GM21423 (cell line): Measurements from ENCODE around the gene ZNF616.

Experiments used
- ATAC-seq: cut with Tn5 transposase; IDR thresholded peaks from one replicate; pipeline ENCODE4 v1.9.1; 2021; ENCODE audit warnings: mild to moderate bottlenecking, moderate library complexity; ENCODE audit not compliant: unreplicated experiment

ZNF616 gene

GRCh38 chr19:52139252-52140031, at the start of gene ZNF616:
ZNF616 (minus strand) TSS chr19:52139938; CDS start chr19:52130512, 9,426 bp downstream.
- ATAC-seq = peak; percentile 65

DNA sequence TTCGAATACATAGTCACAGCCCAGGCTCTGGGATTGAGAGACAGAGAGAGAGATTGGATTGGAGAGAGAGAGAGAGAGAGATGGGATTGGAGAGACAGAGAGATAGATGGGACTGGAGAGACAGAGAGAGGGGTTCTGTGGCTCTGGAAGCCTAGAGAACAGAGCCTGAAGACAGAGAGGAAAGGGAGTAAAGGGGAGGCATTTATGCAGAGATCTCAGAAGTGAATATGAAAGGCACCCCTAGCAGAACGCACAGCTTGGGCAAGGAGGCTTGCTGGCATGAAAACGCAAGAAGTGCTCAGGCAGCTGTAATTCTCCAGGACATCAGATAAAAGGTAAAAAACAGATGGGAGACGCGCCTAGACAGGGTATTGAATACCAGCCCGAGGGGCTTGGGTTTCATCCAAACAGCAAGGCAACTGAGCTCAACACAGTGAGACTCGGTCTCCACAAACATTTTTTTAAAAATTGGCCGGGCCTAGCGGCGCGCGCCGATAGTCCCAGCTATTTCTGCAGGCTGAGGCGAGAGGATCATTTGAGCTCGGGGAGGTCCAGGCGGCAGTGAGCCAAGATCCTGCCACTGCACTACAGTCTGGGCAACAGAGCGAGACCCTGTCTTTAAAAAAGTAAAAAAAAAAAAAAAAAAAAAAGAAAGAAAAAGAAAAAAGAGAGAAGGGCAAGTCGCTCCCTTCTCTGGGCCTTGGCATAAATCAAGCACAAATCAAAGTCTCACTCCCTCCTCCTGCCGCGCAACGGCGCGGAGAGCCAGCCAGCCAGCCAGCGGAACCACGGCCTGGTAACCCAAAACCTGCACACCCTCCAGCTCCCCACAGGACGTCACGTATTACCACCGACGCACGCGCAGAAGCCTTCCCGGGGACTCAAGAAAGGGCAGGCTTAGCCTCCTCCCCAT, 49.3 kb upstream of the ZNF616 start:
- peak; percentile 4 for ATAC-seq

GRCh38 chr19:52187407-52187806, 47.7 kb upstream of the ZNF616 start:
- no peak for ATAC-seq

DNA sequence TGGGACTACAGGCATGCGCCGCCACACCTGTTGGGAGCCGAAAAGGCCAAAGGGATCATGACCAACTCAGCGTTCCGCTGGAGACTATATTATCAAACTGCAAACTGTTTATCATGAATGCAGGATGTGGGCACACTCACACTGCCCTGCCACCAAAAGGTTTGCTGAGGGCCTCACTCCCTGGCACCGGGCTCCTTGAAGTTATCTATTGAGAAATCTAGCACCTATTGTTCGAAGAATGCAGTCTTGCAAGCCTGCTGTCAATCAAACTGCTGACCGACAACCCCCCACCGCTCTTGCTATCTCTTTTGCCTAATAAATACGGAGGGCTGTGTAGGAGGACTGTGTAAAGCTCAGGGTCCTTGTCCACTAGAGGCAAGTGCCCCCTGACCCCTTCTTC, 36.8 kb upstream of the ZNF616 start:
- ATAC-seq = no peak

GRCh38 chr19:52172347-52172746, 32.6 kb upstream of the ZNF616 start:
- ATAC-seq = no peak

DNA sequence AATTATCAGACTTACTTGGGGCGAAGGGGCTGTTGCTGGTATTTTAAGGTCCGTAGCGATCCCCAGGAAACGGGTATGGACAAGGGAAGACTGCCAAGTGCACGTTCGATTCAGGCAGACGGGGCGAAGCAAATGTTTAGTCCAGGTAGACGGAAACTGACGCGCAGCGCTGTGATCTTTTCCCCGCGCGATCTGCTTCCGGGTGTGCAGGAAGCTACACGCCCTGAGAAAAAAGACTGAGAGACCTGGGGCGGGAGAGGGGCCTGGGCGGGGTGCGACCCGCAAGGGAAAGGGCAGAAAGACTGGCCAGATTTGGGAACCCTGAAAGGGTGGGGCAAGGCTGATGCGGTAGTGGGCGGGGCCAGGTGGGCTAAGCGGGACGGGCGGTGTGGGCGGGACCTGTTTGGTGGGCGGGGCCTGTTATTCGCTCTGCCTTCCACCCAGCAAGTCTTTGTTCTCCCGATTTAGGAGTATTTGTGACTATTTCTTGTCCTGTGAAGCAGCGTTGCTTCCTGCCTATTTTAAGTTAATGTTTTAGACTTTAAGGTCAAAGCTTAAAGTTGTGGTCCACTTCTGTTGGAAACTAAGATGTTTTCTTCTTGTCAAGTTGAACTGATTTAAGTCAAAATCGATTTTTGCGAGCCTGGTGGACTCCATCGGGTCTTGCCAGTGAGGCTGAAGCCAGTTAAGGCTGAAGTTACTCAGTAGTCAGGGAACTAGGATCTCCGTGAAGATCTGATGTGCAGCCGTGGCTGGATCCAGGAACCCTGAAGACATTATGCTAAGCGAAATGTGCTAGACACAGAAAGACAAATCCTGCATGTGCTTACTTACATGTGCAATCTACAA, 31.8 kb upstream of the ZNF616 start, which contains the start of gene ZNF836:
TSS of gene ZNF836 (minus strand) at position 301 of the 849 bp plus-strand sequence. CDS start 3,549 bp downstream, outside the sequence.
- peak; percentile 75 for ATAC-seq

GRCh38 chr19:52170863-52171320, 31.2 kb upstream of the ZNF616 start:
- peak; percentile 30 for ATAC-seq

DNA sequence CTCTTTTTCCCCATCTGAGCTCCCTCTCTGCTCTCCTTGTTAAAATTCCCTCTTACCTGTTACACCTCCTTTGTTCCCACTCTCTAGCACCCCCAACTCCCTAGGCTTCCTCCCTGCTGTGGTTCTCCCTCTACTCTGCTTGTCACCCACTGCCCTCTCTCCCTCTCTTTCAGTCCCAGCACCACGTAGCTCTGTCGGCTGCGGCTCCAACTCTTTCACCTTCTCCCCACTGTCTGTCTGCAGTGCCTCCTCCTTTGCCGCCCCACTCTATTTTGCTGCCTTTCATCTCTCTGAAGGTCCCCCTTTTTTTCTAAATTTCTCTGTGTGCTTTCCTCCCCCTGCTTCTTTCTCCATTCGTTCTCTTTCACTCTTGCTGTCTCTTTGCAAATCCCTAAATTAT, 30.6 kb upstream of the ZNF616 start:
- ATAC-seq = no peak

- no peak for ATAC-seq
Observed at GRCh38 chr19:52155596-52156359, 16.0 kb upstream of the ZNF616 start.

GRCh38 chr19:52148256-52148655, 8.5 kb upstream of the ZNF616 start:
- no peak for ATAC-seq

DNA sequence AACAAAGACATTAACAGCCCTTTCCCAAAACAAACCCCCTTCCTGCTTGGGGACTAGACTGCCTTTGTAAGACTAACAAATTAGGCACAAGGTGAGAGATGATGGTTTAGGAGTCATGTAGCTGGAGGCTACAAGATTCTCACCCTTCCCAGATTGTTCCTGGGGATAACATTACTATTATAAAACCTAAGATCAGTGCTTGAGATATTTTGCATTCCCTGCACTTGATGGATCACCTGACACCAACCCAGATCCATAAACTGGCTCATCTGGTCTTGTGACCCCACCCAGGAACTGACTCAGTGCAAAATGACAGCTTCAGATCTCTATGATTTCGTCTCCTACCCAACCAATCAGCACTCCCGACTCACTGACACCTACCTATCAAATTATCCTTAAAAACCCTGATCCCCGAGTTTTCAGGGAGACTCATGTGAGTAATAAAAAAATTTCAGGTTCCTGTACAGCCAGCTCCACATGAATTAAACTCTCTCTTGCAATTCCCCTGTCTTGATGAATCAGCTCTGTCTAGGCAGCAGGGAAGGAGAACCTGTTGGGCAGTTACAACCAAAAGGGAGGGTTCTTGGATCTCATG, 2.4 kb upstream of the ZNF616 start:
- ATAC-seq = no peak

DNA sequence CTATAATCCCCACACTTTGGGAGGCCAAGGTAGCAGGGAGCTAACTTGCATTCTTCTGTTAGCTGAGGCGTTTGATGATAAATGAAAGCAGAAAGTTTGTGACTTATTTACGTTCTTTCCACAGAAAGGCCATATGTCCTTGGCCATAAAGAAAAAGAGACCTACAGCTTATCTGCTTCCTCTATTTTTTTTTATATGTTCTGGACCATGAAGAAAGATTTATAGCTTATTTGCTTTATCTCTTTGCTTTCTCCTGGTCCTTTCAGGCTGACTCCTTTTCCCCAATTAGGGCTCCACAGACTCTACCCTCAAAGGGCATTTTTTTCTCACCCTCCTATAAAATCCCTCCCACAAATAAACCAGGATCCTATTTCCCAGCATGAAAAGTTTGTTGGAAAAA, 1.5 kb upstream of the ZNF616 start:
- no peak for ATAC-seq

GRCh38 chr19:52140032-52140710, 433 bp upstream of the ZNF616 start:
- peak; percentile 93 for ATAC-seq

- ATAC-seq = no peak
Observed at GRCh38 chr19:52138983-52139251, 821 bp downstream of the ZNF616 start.

GRCh38 chr19:52138278-52138982, 1.3 kb downstream of the ZNF616 start:
- ATAC-seq = no peak

DNA sequence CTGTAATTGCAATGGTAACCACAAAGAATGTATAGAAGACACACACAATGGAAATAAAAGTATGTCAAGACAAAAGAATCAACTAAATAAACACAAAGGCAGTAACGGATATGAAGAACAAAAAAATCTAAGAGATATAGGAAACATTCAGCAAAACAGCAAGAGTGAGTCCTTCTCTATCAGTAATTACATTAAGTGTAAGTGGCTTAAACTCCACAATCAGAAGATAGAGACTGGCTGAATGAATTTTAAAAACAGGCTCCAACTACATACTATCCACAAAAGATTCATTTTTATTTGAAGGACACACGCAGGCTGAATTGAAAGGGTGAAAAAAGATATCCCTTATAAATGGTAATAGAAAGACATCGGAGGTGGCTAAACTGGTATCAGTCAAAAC, 19.5 kb downstream of the ZNF616 start:
- ATAC-seq = no peak

DNA sequence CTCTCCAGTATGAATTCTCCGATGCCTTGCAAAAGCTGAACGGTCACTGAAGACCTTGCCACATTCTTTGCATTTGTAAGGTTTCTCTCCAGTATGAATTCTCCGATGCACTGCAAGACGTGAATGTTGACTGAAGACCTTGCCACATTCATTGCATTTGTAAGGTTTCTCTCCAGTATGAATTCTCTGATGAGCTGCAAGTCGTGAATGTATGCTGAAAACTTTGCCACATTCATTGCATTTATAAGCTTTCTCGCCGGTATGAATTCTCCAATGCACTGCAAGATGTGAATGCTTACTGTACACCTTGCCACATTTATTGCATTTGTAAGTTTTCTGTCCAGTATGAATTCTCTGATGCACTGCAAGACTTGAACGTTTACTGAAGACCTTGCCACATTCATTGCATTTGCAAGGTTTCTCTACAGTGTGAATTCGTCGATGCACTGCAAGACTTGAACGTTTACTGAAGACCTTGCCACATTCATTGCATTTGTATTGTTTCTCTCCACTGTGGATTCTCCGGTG, 24.1 kb downstream of the ZNF616 start:
- ATAC-seq = no peak

DNA sequence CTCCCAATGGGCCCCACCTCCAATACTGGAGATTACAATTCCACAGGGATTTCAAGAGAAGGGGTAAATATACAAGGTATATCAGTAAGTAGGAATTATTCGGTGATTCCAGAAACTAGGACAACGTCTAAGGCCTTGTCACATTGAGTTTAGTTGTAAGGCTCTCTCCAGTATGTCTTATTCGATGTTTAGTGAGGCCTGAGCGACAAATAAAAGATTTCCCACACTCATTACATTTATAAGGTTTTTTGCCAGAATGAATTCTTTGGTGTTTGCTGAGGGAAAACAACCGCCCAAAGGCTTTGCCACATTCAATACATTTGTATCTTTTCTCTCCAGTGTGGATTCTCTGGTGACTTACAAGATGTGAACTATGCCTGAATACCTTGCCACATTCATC, 25.0 kb downstream of the ZNF616 start:
- ATAC-seq = no peak
